GM12878 (cell line): ENCODE results near the gene ADORA2B. TPM values are rescaled to one million over a fixed set of nuclear protein-coding genes. Genes with fewer than 3 reads are reported as not detected.

Source experiments
- ATAC-seq: fragments of 200-7000 bp; cut with Tn5 transposase; 3 replicates; pipeline ENCODE4 v1.9.1; 2020; ENCODE audit warnings: mild to moderate bottlenecking, moderate library complexity
- BruUV-seq: library from RNA; stranded (reverse); fragments of 400-500 nt; replicated peaks from 2 replicates; lab custom pipeline; 2021; lab: Mats Ljungman, UMichigan
- CTCF ChIA-PET: fragments of 300-600 bp; sonication (Branson Sonifier 250); formaldehyde crosslinking; extraction: SDS; loops from one replicate; lab custom pipeline; 2021; ENCODE audit warnings: inconsistent platforms; lab: Yijun Ruan, JAX
- POLR2A ChIA-PET: fragments of 350-600 bp; formaldehyde crosslinking; extraction: SDS; loops from one replicate; lab custom pipeline; 2021; ENCODE audit warnings: inconsistent platforms; lab: Charles Lee
- RAD21 ChIA-PET: fragments of 300-600 bp; sonication (Branson Sonifier 250); formaldehyde crosslinking; loops from one replicate; lab custom pipeline; 2023; ENCODE audit warnings: antibody characterized with exemption; ENCODE audit not compliant: unreplicated experiment; lab: Charles Lee
- SMC1A ChIA-PET: fragments of 300-600 bp; sonication (Branson Sonifier 250); formaldehyde crosslinking; loops from one replicate; lab custom pipeline; 2023; ENCODE audit not compliant: unreplicated experiment, uncharacterized antibody; lab: Charles Lee
- DNase-seq: peaks from one replicate; pipeline ENCODE4 v3.0.0-alpha.2; 2011; ENCODE audit warnings: low read depth, low spot score
- FAIRE-seq: peaks from 3 replicates; lab custom pipeline; 2011; peaks lifted over from hg19 to GRCh38; lab: Jason Lieb, UNC
- H2AFZ ChIP-seq: 2 replicates; pipeline ENCODE4 v1.6.0; 2011; ENCODE audit warnings: low read depth, low read length, control low read depth; ENCODE audit not compliant: control insufficient read depth
- H3K27ac ChIP-seq: 2 replicates; pipeline ENCODE4 v1.5.1; 2011; ENCODE audit warnings: control low read depth; ENCODE audit not compliant: control insufficient read depth, insufficient read depth
- H3K27me3 ChIP-seq, 2 experiments: replicated peaks in 1 of 2; 2 replicates each; pipeline versions ENCODE4 v1.6.0 to v1.6.1; 2011; ENCODE audit warnings: low read length in 1 of 2; ENCODE audit not compliant: control insufficient read depth in 2 of 2, insufficient read depth in 2 of 2
- H3K36me3 ChIP-seq, 2 experiments: 2 replicates each; pipeline ENCODE4 v1.5.1; 2011; ENCODE audit warnings: low read length in 1 of 2; ENCODE audit not compliant: control insufficient read depth in 2 of 2, insufficient read depth in 2 of 2
- H3K4me1 ChIP-seq: 2 replicates; pipeline ENCODE4 v1.6.1; 2011; ENCODE audit warnings: mild to moderate bottlenecking, low read length, moderate library complexity, mixed read lengths; ENCODE audit not compliant: control insufficient read depth, insufficient read depth
- H3K4me2 ChIP-seq: 2 replicates; pipeline ENCODE4 v1.6.0; 2011; ENCODE audit warnings: control low read depth; ENCODE audit not compliant: control insufficient read depth, insufficient read depth
- H3K4me3 ChIP-seq: fragments of 200-600 bp; sonication (generic); 2 replicates; pipeline ENCODE4 v1.5.1; 2016
- H3K79me2 ChIP-seq: 2 replicates; pipeline ENCODE4 v1.6.0; 2011; ENCODE audit warnings: low read length; ENCODE audit not compliant: control insufficient read depth, insufficient read depth
- H3K9ac ChIP-seq: 2 replicates; pipeline ENCODE4 v1.8.0; 2011; ENCODE audit warnings: low read length, control low read depth, mixed read lengths; ENCODE audit not compliant: control insufficient read depth, insufficient read depth
- H3K9me3 ChIP-seq: replicated peaks from 3 replicates; pipeline ENCODE4 v1.5.1; 2011; ENCODE audit warnings: mild to moderate bottlenecking, low read length; ENCODE audit not compliant: control insufficient read depth, insufficient read depth
- H4K20me1 ChIP-seq: 2 replicates; pipeline ENCODE4 v1.6.0; 2011; ENCODE audit not compliant: control insufficient read depth, insufficient read depth
- EP300 ChIP-seq, 2 experiments: fragments of 150-350 bp in 1 of 2; IDR thresholded peaks; 2 replicates each; pipeline ENCODE4 v1.6.1; 2011 to 2012; ENCODE audit warnings: low read depth in 2 of 2, low read length in 2 of 2, borderline replicate concordance in 1 of 2, improper control_type of control experiment in 1 of 2, inconsistent platforms in 1 of 2; ENCODE audit not compliant: control insufficient read depth in 1 of 2
- IKZF2 ChIP-seq, 2 experiments: fragments of 450-650 bp; IDR thresholded peaks; 2 replicates each; pipeline ENCODE4 v1.6.1; 2017; ENCODE audit warnings: mild to moderate bottlenecking in 2 of 2, moderate library complexity in 2 of 2
- JUNB ChIP-seq: IDR thresholded peaks from 2 replicates; pipeline ENCODE4 v1.6.1; 2016; ENCODE audit warnings: antibody characterized with exemption, mild to moderate bottlenecking
- STAT3 ChIP-seq: IDR thresholded peaks from 2 replicates; pipeline ENCODE4 v1.6.1; 2011; ENCODE audit warnings: low read depth, low read length, improper control_type of control experiment
- TAF1 ChIP-seq: IDR thresholded peaks from 2 replicates; pipeline ENCODE4 v1.6.1; 2011; ENCODE audit warnings: mild to moderate bottlenecking, low read depth, low read length, borderline replicate concordance
- ZNF24 ChIP-seq: fragments of 450-650 bp; IDR thresholded peaks from 2 replicates; pipeline ENCODE4 v1.6.1; 2017; ENCODE audit warnings: antibody characterized with exemption, mild to moderate bottlenecking
- WGBS: methylation state at CpG from one replicate; pipeline ENCODE4 v1.1.6; 2016; ENCODE audit warnings: low lambda C conversion rate; ENCODE audit not compliant: insufficient replicate concordance, insufficient coverage; ENCODE audit errors: missing lambda C conversion rate; 5-methylcytosine and 5-hydroxymethylcytosine counted together
- in situ Hi-C: fragments of 300-500 bp; cut with MboI; formaldehyde crosslinking; loops from 9 replicates; pipeline ENCODE4 v1.14.3; 2018; ENCODE audit warnings: mixed read lengths
- intact Hi-C: fragments of 100-400 bp; cut with micrococcal nuclease; formaldehyde crosslinking; loops from one replicate; pipeline ENCODE4 v1.14.2; 2022; ENCODE audit not compliant: unreplicated experiment
- polyA plus RNA-seq, 11 experiments: library from polyadenylated mRNA; depleted of rRNA in 4 of 11; unstranded in 6 of 11; stranded (reverse) in 5 of 11; fragments of >200 nt; fragmentation: Nextera tagmentation in 4 of 11; fragmentation: Illumina TruSeq in 1 of 11; extraction: Ambion mirVana in 4 of 11; extraction: Trizol in 1 of 11; gene quantifications; 1 replicate in 1 of 11; 2 replicates in 10 of 11; pipeline versions ENCODE4 v1.2.1 to v1.2.3, GENCODE V29; 2011 to 2016; ENCODE audit warnings: inconsistent platforms in 2 of 11, missing spikeins in 2 of 11, low read depth in 1 of 11
- total RNA-seq, 4 experiments: library from RNA; depleted of rRNA in 3 of 4; stranded (reverse); fragments of >200 nt in 3 of 4; fragmentation: Illumina TruSeq in 1 of 4; extraction: Trizol in 1 of 4; gene quantifications; 2 replicates each; pipeline versions ENCODE4 v1.2.1 to v1.2.3, GENCODE V29; 2013 to 2021
- TF ChIP-seq, protein P1 (sequence below): fragments of 450-650 bp; IDR thresholded peaks from 2 replicates; pipeline ENCODE4 v1.6.1; 2017; ENCODE audit warnings: mild to moderate bottlenecking
- TF ChIP-seq, protein P2 (sequence below): IDR thresholded peaks from 2 replicates; pipeline ENCODE4 v1.6.1; 2012; ENCODE audit warnings: low read length, inconsistent platforms
- TF ChIP-seq, protein P3 (sequence below): fragments of 450-650 bp; IDR thresholded peaks from 2 replicates; pipeline ENCODE4 v1.6.1; 2017; ENCODE audit warnings: mild to moderate bottlenecking, moderate library complexity

The ADORA2B gene
- total and polyA plus RNA-seq, 10 of the 15 experiments (the other 5 are each of a cell fraction or from before 2014, with no cell fraction given) = 0.05 to 0.42 (median 0.17) TPM

DNA sequence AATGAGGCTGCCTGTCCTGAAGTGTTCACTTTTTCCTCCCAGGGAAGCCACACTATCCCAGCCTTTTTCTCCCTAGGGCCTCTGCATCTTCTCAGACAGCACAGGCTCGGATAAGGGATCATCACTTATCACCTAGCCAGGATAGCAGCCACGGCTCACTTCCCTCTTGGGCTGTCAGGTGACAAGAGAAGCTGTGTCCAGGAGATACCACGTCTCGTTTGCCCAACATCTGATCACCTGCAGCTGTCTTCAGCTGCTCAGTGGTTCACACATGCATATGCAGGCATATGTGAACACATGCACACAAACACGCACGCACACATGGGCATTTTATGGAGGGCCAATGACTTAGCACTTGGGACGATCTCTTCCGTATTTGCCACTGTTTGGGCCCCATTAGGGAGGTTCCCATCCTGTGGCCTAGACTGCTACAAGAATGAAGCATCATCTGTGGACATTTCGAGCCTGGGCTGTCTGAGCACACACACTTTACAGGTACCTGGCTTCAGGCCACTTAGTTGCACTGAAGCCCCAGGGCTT, 32.4 kb upstream of the ADORA2B start:
- Histone ChIP-seq H3K4me2 (no peak overlapping the region), H3K9ac (no peak overlapping the region), H3K4me1 (no peaks in the 10 kb centered on the region), H3K79me2 (no peaks in the 10 kb centered on the region), H4K20me1 (no peaks in the 10 kb centered on the region), H3K27ac (no peak overlapping the region), H3K27me3 (no peaks in the 10 kb centered on the region), H3K4me3 (no peak overlapping the region), H2AFZ (no peak overlapping the region), H3K9me3 (no peaks in the 10 kb centered on the region), H3K36me3 (no peaks in the 10 kb centered on the region)
- CTCF ChIA-PET = interaction anchor here (0.6 kb wide), 1 partner anchor 10 kb away, joined by 3 read pairs; no protein-coding TSS in a partner anchor
- POLR2A ChIA-PET = no interaction called here
- FAIRE-seq (no peak), ATAC-seq (no peak), DNase-seq (no peak)
- 29% methylated on average over 9 of the region's 9 CpGs for WGBS
- in situ Hi-C loops = no loop called here
- BruUV-seq = no TSS peak
- RAD21 ChIA-PET = no interaction called here
- SMC1A ChIA-PET = no interaction called here
- no peak for TF ChIP-seq JUNB
- no peak for TF ChIP-seq ZNF24
- TF ChIP-seq, protein P1, sequence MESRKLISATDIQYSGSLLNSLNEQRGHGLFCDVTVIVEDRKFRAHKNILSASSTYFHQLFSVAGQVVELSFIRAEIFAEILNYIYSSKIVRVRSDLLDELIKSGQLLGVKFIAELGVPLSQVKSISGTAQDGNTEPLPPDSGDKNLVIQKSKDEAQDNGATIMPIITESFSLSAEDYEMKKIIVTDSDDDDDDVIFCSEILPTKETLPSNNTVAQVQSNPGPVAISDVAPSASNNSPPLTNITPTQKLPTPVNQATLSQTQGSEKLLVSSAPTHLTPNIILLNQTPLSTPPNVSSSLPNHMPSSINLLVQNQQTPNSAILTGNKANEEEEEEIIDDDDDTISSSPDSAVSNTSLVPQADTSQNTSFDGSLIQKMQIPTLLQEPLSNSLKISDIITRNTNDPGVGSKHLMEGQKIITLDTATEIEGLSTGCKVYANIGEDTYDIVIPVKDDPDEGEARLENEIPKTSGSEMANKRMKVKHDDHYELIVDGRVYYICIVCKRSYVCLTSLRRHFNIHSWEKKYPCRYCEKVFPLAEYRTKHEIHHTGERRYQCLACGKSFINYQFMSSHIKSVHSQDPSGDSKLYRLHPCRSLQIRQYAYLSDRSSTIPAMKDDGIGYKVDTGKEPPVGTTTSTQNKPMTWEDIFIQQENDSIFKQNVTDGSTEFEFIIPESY = no peak
- intact Hi-C loops = no loop called here

DNA sequence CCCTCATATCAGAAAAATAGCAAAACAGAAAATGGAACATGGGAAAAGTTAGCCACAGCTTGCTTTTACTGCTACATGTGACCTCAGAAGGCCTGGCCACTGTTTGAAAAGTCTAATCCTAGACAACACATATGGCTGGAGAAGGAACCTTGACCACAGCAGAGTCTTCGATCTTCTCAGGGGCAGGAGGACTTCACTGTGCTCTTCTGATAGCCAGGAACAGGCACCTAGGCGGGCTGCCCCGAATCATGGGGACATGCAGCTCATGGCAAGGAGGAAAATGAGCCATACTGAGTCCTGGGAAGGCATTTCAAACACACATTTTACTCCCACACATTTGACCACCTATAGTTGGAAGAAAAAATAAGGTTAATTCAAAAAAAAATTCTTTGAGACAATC, 31.1 kb upstream of the ADORA2B start:
- in situ Hi-C loops (no loop called here), intact Hi-C loops (no loop called here)
- POLR2A ChIA-PET = interaction anchor here (1.4 kb wide), 1 partner anchor 13 kb away, joined by 3 read pairs; no protein-coding TSS in a partner anchor
- WGBS = 23% methylated on average over 3 of the region's 3 CpGs
- no peak overlapping the region for H3K4me3 ChIP-seq
- no peaks in the 10 kb centered on the region for H3K9me3 ChIP-seq
- DNase-seq (no peak), ATAC-seq (no peak), FAIRE-seq (no peak)
- H3K4me1 ChIP-seq = no peaks in the 10 kb centered on the region
- no peak overlapping the region for H3K4me2 ChIP-seq
- H3K79me2 ChIP-seq = no peaks in the 10 kb centered on the region
- H2AFZ ChIP-seq = no peak overlapping the region
- no TSS peak for BruUV-seq
- RAD21 ChIA-PET = no interaction called here
- SMC1A ChIA-PET = no interaction called here
- no peaks in the 10 kb centered on the region for H4K20me1 ChIP-seq
- peaks cover 0 to 2% of the 10 kb centered on the region in 2 experiments; a peak in 1 of 4 replicates for H3K27me3 ChIP-seq
- no peaks in the 10 kb centered on the region for H3K36me3 ChIP-seq
- CTCF ChIA-PET = interaction anchor here (1.0 kb wide), 1 partner anchor 86 kb away, joined by 3 read pairs; no protein-coding TSS in a partner anchor
- H3K9ac ChIP-seq = no peak overlapping the region
- no peak overlapping the region for H3K27ac ChIP-seq
- TF ChIP-seq EP300 (IDR thresholded peaks at IDR 0.05; ENCODE audit: borderline replicate concordance in 1 of 2, control insufficient read depth in 1 of 2, low read depth in 2 of 2, low read length in 2 of 2) (no peak), TAF1 (no peak), IKZF2 (IDR thresholded peaks at IDR 0.05) (no peak), STAT3 (no peak)
- TF ChIP-seq, protein P2, sequence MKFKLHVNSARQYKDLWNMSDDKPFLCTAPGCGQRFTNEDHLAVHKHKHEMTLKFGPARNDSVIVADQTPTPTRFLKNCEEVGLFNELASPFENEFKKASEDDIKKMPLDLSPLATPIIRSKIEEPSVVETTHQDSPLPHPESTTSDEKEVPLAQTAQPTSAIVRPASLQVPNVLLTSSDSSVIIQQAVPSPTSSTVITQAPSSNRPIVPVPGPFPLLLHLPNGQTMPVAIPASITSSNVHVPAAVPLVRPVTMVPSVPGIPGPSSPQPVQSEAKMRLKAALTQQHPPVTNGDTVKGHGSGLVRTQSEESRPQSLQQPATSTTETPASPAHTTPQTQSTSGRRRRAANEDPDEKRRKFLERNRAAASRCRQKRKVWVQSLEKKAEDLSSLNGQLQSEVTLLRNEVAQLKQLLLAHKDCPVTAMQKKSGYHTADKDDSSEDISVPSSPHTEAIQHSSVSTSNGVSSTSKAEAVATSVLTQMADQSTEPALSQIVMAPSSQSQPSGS = no peak
- TF ChIP-seq, protein P3, sequence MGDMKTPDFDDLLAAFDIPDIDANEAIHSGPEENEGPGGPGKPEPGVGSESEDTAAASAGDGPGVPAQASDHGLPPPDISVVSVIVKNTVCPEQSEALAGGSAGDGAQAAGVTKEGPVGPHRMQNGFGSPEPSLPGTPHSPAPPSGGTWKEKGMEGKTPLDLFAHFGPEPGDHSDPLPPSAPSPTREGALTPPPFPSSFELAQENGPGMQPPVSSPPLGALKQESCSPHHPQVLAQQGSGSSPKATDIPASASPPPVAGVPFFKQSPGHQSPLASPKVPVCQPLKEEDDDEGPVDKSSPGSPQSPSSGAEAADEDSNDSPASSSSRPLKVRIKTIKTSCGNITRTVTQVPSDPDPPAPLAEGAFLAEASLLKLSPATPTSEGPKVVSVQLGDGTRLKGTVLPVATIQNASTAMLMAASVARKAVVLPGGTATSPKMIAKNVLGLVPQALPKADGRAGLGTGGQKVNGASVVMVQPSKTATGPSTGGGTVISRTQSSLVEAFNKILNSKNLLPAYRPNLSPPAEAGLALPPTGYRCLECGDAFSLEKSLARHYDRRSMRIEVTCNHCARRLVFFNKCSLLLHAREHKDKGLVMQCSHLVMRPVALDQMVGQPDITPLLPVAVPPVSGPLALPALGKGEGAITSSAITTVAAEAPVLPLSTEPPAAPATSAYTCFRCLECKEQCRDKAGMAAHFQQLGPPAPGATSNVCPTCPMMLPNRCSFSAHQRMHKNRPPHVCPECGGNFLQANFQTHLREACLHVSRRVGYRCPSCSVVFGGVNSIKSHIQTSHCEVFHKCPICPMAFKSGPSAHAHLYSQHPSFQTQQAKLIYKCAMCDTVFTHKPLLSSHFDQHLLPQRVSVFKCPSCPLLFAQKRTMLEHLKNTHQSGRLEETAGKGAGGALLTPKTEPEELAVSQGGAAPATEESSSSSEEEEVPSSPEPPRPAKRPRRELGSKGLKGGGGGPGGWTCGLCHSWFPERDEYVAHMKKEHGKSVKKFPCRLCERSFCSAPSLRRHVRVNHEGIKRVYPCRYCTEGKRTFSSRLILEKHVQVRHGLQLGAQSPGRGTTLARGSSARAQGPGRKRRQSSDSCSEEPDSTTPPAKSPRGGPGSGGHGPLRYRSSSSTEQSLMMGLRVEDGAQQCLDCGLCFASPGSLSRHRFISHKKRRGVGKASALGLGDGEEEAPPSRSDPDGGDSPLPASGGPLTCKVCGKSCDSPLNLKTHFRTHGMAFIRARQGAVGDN = no peak
